ENCODE results near the gene NT5E.

Gene NT5E

GRCh38 chr6:85419046-85419759 lies 30.7 kb upstream of the NT5E start:
- intact Hi-C loops (cut with DNase I; ENCODE audit: low total_unique reads) = no loop called here
- H3K27ac ChIP-seq = peak overlapping the region; percentile 47 to 56

GRCh38 chr6:85420551-85420950 lies 29.3 kb upstream of the NT5E start:
- H3K27ac ChIP-seq = no peak overlapping the region
- DNase-seq = no peak
- intact Hi-C loops (cut with DNase I; ENCODE audit: low total_unique reads) = no loop called here

More at GRCh38 chr6:85419046-85419759, 30.7 kb upstream of the NT5E start:
- H3K9me3 ChIP-seq = no peaks in the 10 kb centered on the region
- no peaks in the 10 kb centered on the region for H3K36me3 ChIP-seq
- H3K27me3 ChIP-seq = no peaks in the 10 kb centered on the region
- H3K4me1 ChIP-seq = peaks cover 0 to 31% (median 10%) of the 10 kb centered on the region in 4 donors
- no peak for TF ChIP-seq CTCF (IDR thresholded peaks at IDR 0.05)
- no peak for DNase-seq
- H3K4me3 ChIP-seq = no peak overlapping the region

GRCh38 chr6:85421181-85421580 lies 28.7 kb upstream of the NT5E start:
- Histone ChIP-seq H3K27ac (no peak overlapping the region), H3K27me3 (no peaks in the 10 kb centered on the region), H3K4me3 (no peak overlapping the region), H3K4me1 (peaks cover 0 to 31% (median 10%) of the 10 kb centered on the region in 4 donors), H3K9me3 (peaks cover 0 to 14% (median 6%) of the 10 kb centered on the region in 3 donors), H3K36me3 (no peaks in the 10 kb centered on the region)
- no peak for TF ChIP-seq CTCF (IDR thresholded peaks at IDR 0.05)
- intact Hi-C loops (cut with DNase I; ENCODE audit: low total_unique reads) = no loop called here
- DNase-seq = no peak

More at GRCh38 chr6:85420551-85420950, 29.3 kb upstream of the NT5E start:
- Histone ChIP-seq H3K36me3 (no peaks in the 10 kb centered on the region), H3K4me1 (peaks cover 0 to 31% (median 10%) of the 10 kb centered on the region in 4 donors), H3K27me3 (no peaks in the 10 kb centered on the region), H3K9me3 (peaks cover 0 to 8% (median 6%) of the 10 kb centered on the region in 3 donors), H3K4me3 (no peak overlapping the region)
- TF ChIP-seq CTCF (IDR thresholded peaks at IDR 0.05) = no peak

GRCh38 chr6:85421972-85422371 lies 27.9 kb upstream of the NT5E start:
- H3K36me3 ChIP-seq = no peaks in the 10 kb centered on the region
- intact Hi-C loops (cut with DNase I; ENCODE audit: low total_unique reads) = no loop called here
- H3K9me3 ChIP-seq = peaks cover 0 to 19% (median 6%) of the 10 kb centered on the region in 3 donors
- no peaks in the 10 kb centered on the region for H3K27me3 ChIP-seq
- no peak for DNase-seq
- peak overlapping the region; percentile 18 to 36 for H3K27ac ChIP-seq
- H3K4me3 ChIP-seq = no peak overlapping the region
- peaks cover 0 to 31% (median 10%) of the 10 kb centered on the region in 4 donors for H3K4me1 ChIP-seq
- no peak for TF ChIP-seq CTCF (IDR thresholded peaks at IDR 0.05)

GRCh38 chr6:85422996-85423395 lies 26.9 kb upstream of the NT5E start:
- H3K36me3 ChIP-seq = no peaks in the 10 kb centered on the region
- H3K9me3 ChIP-seq = peaks cover 0 to 19% (median 6%) of the 10 kb centered on the region in 3 donors
- H3K27ac ChIP-seq = no peak overlapping the region
- no peak for DNase-seq
- TF ChIP-seq CTCF (IDR thresholded peaks at IDR 0.05) = no peak
- peaks cover 0 to 26% (median 9%) of the 10 kb centered on the region in 4 donors for H3K4me1 ChIP-seq
- no peak overlapping the region for H3K4me3 ChIP-seq
- no peaks in the 10 kb centered on the region for H3K27me3 ChIP-seq
- intact Hi-C loops (cut with DNase I; ENCODE audit: low total_unique reads) = no loop called here

Measured in tibial artery (tissue), 4 donors.